Inflammatory macrophage (primary cell): ENCODE measurements around the gene CELF5.
"Not testable (repeated sequence)": the region's sequence is repeated elsewhere in the genome, so short reads cannot be mapped to it uniquely, and the experiment has no call there.

Experiments
- DNase-seq, 2 donors: peaks; one replicate each; pipeline ENCODE4 v3.0.0-alpha.2; 2020 to 2022

CELF5 gene

DNA sequence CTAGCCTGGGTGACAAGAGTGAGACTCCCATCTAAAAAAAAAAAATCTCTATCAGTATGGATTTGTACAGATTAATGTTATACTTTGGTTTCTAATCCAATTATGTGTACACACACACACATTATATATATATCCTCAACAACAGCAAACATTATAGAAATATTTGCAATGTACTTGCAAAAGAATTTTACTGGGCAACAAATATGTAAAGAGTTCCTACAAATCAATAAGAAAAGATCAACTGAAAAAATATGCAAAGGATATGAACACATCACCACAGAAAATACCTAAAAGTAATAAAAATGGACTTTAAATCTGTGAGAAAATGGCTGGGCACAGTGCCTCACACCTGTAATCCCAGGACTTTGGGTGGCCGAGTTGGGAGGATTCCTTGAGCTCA is 101.0 kb downstream of the CELF5 start:
- no peak for DNase-seq

DNA sequence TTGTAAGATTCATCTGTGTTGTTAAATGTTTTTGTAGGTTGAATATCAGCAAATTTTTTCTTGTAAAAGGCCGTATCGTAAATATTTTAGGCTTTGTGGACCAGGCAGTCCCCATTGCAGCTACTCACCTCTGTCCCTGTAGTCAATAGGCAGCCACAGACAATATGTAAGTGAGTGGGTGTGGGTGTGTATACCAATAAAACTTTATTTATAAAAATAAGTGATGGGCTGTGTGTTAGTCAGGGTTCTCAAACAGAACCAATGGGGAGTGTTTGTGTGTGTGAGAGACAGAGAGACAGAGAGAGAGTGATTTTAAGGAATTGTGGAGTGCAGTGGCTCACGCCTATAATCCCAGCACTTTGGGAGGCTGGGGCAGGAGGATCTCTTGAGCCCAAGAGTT is 104.3 kb downstream of the CELF5 start:
- no peak for DNase-seq

- DNase-seq = no peak
Measured at GRCh38 chr19:3330047-3330446, 105.6 kb downstream of the CELF5 start.

- DNase-seq = not testable (repeated sequence)
Measured at GRCh38 chr19:3332232-3332631, 107.8 kb downstream of the CELF5 start.

- DNase-seq = no peak
Measured at GRCh38 chr19:3333020-3333583, 108.6 kb downstream of the CELF5 start.

DNA sequence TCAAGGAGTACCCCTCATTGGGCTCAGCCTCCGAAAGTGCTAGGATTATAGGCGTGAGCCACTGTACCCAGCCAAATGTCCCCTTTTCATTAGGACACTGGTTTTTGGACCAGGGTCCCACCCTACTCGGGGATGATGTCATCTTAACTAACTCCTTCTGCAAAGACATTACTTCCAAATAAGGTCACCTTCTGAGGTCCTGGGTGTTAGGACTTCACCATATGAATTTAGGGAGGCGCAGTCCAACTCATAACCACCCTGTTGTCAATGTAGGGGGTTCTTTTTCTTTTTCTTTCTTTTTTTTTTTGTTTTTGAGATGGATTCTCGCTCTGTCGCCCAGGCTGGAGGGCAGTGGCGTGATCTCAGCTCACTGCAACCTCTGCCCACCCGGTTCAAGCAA is 109.2 kb downstream of the CELF5 start:
- no peak for DNase-seq

DNA sequence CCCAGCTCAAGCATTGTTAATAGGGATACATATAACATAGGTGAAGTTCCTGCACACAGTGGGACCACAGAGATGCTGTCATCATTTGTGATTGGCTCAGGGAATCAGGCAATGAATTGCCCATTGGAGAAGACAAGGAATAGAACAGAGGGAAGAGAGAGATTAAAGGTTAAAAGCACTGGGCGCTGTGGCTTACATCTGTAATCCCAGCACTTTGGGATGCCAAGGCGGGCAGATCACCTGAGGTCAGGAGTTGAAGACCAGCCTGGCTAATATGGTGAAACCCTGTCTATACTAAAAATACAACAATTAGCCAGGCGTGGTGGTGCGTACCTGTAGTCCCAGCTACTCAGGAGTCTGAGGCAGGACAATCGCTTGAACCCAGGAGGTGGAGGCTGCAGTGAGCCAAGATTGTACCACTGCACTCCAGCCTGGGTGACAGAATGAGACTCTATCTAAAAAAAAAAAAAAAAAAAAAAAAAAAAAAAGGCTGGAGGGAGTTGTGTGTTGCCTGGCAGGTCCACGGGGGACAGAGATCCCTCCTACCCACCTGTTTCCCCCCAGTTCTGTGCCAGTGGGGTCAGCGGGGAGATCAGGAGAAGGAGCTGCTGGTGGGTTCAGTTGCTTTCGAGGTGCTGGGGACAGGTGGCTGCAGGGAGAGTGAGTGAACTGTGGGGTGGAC is 110.4 kb downstream of the CELF5 start:
- not testable (repeated sequence) for DNase-seq

- no peak for DNase-seq
Measured at GRCh38 chr19:3335431-3336350, 111.2 kb downstream of the CELF5 start.

- DNase-seq = no peak
Measured at GRCh38 chr19:3336351-3336679, 111.9 kb downstream of the CELF5 start.

DNA sequence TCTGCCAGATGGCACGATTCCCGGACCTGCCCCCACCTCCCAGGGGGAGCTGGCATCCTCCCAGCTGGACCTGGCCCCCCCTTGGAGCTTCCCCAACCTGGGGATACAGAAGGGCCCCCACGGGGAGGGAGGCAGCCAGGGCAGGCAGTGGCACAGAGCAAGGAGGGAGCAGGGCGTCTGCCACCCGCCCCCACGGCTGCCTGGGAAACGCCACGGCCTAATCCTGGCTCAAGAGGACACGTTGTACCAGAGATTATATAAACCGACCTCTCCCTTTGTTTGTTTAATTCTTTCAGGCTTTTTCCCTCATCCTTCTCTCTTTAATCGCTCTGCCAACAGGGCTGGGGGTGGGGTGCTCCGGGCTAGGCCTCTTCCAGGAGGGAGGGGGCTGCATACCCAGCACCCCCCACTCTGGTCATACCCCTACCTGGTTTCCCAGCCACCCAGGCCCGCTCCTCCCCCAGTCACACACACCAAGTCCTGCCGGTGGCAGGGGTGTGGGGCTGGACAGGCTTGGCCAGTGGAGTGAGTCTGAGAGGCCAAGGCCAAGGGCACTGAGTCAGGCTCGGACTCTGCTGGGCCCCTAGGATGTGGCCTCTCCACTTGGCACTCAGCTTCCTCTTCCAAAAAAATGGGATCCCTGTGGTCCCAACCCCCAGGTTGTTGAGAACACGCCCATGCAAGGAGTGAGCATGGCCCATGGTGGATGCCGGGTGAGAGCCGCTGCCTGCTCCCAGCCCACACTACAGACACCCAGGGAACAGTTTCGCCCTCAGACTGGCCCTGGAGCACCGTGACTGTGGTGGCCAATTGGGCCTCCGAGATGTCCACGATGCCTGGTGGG is 112.4 kb downstream of the CELF5 start:
- DNase-seq = no peak

GRCh38 chr19:3338541-3339181 is 114.2 kb downstream of the CELF5 start:
- DNase-seq = peak; percentile 39 to 53

DNA sequence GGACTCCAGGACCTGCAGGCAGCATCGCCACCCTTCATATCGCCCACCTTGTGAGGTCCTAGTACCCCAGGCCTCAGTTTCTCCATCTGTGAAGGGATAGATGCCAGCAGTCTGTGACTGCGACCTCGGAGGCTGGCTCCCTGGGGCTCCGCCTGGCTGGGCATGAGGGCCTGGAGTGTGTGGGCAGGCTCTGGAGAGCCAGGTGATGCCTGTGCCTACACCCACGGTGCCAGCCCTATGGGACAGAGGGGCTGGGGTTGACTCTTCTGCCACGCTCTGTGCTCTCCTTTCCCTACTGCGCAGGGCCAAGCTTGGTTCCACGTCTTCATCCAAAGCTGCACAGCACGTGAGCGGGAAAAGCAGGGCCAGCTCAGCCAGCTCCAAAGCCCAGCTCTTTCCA is 115.9 kb downstream of the CELF5 start:
- no peak for DNase-seq

- DNase-seq = no peak
Measured at GRCh38 chr19:3342246-3342645, 117.8 kb downstream of the CELF5 start.

- not testable (repeated sequence) for DNase-seq
Measured at GRCh38 chr19:3342962-3343361, 118.5 kb downstream of the CELF5 start.

GRCh38 chr19:3343619-3344502 is 119.4 kb downstream of the CELF5 start:
- peak; percentile 87 to 98 for DNase-seq

- DNase-seq = no peak
Measured at GRCh38 chr19:3344608-3345598, 120.4 kb downstream of the CELF5 start.

- DNase-seq = no peak
Measured at GRCh38 chr19:3345850-3346460, 121.5 kb downstream of the CELF5 start.
